Stimulated activated CD8-positive, alpha-beta memory T cell treated with anti-CD3 and anti-CD28 coated beads, Interleukin-12 subunit alpha, Interleukin-12 subunit beta, amount 100 ng/mL, for 4 hours (primary cell): ENCODE measurements around the gene TBX15.

Experiments used
- DNase-seq: peaks from one replicate; pipeline ENCODE4 v3.0.0-alpha.2; 2020; ENCODE audit warnings: low read depth

TBX15 gene

DNA sequence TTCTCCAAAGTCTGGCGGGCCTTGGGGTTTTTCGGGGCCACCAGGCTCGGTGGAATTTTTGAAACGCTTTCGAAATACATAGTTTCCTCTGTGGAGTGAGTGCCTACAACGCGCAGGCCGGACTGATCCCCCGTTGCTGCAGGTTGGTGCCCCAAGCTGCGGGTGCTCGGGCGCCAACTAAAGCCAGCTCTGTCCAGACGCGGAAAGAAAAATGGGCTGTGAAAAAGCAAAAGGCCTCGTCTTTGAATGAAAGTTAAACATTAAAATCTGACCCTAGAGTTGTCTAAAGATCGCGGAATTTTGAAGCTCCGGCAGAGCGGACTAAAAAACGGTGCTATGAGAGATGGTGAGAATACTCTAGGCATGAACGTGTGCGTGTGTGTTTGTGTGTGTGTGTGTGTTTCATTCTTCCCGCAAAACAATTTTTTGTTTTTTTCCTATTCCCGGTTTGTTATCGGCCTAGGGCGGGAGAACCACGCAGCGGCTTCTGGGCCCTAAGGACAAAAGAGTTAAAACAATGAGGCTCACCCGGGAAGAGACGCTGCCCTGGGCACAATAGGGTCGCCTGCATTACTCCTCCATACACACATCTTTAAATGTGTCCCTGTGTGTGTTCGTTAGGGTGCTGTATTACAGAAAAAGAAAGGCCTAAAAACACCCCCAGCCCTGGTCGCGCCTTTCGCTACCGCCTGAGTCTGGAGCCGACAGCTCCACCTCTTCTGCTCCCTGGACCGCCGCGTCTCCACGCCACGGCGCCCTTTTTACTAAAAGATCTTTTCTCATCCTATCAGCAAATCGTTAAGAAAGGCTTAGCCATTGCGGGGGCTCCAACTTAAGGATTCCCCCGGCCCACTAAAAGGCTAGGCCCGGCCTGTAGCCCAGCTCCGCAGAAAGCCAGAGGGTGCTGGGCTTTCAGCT lies 3.2 kb downstream of the TBX15 start:
- DNase-seq, result no peak

DNA sequence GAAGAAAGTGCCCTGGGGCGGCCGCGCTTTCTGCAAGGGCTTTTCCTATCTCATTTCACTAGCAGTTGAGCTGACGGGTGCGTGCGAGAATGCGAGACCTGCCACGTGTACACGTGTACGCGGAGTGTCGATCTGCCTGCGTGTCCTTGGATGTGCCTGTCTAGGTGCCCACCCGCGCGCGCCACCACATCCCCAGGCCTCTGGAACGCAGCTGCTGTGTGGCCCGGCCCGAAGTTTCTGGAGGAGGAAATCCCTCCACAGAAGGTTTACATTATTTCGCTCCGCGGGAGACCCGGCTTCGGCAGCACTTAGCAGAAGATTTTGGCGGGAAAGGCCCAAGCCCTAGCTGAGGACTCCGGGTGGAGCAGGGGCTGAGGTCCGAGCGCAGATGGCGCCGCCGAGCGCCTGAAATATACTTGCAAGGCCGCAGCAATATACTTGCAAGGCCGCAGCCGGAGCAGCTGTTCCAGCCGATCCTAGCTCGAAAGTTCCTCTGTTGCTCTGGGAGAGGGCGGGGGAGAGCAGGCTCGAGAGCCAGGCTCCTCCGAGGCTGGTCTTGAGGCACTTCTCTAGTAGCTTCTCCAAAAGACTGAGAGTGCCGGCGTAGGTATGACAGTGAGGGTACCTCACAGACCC lies 3.9 kb downstream of the TBX15 start:
- no peak for DNase-seq

DNA sequence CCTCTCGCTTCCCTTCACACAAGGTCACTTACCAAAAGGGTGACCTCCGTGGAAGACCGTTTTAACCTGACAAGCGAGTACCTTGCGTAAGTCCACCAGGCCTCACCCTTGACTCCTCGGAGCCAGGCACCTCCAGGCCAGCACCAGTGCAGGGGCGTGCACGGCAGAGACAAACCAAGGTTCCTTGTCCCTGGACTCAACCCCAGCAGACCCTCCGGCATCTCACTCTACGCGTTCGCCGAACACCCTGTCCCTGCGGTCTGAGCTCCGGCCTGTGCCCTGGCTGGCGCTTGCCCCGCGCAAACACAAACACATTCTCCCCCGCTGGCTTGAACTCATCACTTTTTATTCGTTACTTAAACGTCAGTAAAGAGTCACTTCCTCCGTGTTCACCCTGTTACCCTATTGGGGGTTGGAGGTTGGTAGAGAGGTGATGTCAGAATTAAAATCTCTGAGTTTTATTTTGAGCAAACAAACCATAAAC lies 4.5 kb downstream of the TBX15 start:
- no peak for DNase-seq

- DNase-seq, result no peak
Observed at GRCh38 chr1:118982821-118983557, 5.2 kb downstream of the TBX15 start.

- DNase-seq, result no peak
Observed at GRCh38 chr1:118982266-118982665, 5.9 kb downstream of the TBX15 start.

- DNase-seq, result no peak
Observed at GRCh38 chr1:118981436-118981835, 6.7 kb downstream of the TBX15 start.

GRCh38 chr1:118979754-118980575 lies 8.2 kb downstream of the TBX15 start:
- DNase-seq, result no peak

- DNase-seq, result no peak
Observed at GRCh38 chr1:118978914-118979701, 9.0 kb downstream of the TBX15 start.

GRCh38 chr1:118977600-118977999 lies 10.5 kb downstream of the TBX15 start:
- no peak for DNase-seq

DNA sequence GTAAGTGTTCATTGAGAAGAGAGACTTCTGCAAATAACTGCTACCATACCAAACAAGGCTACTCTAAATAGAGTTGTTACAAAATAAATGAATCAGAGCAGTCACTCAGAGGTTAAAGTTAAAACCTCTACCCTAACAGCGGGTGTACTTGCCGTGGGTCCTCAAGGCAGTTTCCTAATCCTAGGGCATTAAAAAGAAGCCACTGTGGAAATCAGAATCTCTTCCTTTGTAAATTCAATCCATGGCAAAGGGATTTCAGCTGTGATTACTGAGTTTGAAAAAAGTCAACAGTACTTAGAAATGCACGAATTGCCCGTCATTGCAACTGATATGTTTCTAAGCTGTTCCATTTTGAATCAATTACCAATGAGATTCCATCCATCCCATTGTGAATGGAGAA lies 13.5 kb downstream of the TBX15 start:
- DNase-seq, result no peak

DNA sequence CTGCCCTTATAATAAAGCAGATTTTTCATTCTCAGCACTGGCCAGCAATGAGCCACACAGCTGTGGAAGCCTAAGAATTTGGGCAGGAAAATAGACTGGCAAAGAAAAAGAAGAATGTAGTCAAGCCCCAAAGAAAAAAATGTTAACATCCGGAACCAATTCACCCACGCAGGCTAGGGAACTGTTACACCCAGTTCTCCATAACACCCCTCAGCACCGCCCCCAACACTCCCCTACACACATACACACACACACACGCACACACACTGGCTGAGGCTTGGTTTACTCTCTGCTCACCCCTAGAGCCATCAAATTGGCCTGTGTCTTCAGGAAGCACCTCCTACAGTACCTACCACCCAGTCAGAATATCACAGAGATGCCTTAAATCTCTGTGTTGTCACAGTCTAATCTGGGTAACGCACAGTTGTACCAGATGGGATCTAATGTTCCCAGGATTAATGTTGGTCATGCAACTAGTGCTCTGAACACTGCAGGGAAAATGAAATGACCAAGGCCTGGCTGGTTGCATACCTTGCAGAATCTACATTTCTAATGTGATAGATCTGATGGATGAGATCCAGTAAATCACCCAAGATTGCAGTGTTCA lies 14.5 kb downstream of the TBX15 start:
- DNase-seq, result no peak

- DNase-seq, result no peak
Observed at GRCh38 chr1:118973032-118973431, 15.1 kb downstream of the TBX15 start.

DNA sequence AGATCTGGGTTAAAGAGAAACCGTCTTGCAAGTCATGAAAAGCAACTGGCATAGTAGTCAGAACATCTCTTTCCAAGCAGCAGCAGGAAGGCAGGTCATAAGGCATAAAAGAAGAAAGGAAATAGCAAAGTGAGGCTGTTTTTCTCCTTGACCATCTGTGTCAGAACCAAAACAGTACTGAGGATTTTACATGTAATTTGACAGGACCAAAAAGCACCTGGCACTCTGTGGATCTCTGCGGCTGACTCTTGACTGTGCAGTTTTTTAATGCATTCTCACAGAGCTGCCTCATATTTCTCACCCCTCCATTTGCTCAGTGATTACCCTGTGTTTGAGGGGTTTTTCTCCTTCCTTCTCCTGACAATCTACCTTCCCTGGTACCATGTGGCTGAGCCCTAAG lies 17.7 kb downstream of the TBX15 start:
- DNase-seq, result no peak

- DNase-seq, result no peak
Observed at GRCh38 chr1:118963456-118964430, 24.4 kb downstream of the TBX15 start.

DNA sequence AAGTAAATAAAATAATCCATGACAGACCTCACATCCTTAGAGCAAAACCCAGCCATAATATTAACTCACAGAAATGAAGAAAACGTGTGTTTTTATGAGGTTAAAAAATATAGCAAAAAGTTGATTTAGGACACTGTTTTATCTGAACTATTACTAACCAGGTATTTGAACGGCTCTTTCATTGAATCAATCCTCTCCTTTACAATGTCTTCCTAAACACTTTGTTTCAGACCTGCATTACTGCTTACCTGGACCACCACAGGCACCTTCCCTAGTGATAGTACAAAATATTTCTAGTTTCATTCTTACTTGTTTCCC lies 25.0 kb downstream of the TBX15 start:
- DNase-seq, result no peak

- no peak for DNase-seq
Observed at GRCh38 chr1:118961156-118961555, 27.0 kb downstream of the TBX15 start.

DNA sequence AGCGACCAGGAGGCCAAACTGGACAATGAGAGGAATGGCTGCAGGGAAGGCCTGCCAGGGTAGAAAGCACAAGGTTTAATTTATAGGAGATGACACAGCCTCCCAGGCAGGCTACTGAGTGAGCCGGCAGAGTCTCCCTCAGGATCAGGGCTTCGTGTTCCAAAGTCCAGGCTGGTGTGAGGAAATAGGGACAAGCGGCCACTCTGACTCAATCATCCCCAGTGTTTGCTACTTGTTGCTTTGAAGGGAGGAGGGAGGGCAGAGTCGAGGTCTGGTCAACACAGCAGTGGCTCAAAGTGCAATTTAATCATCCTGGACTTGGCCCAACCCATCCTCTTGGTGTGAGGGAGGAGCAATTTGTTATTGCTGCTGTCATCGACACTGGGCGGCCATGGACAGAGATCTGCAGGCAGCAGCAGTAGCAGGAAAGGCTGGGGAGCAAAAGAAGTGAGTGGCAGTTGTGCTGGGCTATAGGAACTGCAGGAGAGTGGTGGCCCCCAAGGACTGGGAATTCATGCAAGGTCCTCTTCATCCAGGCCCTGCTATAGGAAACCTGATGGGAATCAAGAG lies 27.5 kb downstream of the TBX15 start:
- DNase-seq, result no peak

DNA sequence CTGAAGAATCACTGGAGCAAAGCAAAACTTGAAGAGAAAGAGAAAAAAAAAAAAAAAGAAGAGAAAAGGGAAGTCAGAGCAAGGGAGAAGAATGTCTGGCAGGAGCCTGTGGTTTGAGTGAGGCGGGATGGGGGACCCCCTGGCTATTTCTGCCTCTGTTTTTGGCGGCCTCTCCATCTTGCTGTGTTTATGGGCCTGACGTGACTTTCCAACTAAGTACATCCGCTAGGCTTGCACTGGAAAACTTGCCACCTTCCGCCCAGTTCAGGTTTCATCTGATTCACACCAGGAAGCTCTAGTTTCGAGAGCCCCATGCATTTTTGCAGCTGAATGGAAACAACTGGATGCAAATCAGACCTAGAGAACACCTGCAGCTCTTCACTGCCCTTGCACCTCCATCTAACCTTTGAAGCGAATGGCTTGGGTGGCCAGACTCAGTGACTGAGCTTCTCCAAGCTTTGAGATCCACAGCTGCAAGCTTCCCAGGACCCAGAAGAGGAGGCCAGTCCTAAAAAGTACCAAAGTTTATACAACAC lies 28.0 kb downstream of the TBX15 start:
- no peak for DNase-seq
